ENCODE data around the gene NXNL1.

GRCh38 chr19:17479325-17479791 lies 18.6 kb upstream of the NXNL1 start:
- TF ChIP-seq TAF1 (IDR thresholded peaks at IDR 0.05; ENCODE audit: low read depth, low read length) (no peak), POLR2A (IDR thresholded peaks at IDR 0.05; ENCODE audit: low read depth, low read length) (no peak), POLR2AphosphoS5 (IDR thresholded peaks at IDR 0.05; ENCODE audit: low read depth, low read length) (no peak), SPI1 (IDR thresholded peaks at IDR 0.05; ENCODE audit: low read depth, low read length) (no peak)

Data from GM12891 (cell line).